Peyer's patch (tissue), 4 donors: ENCODE results near the gene ENO3. TPM values are rescaled to one million over a fixed set of nuclear protein-coding genes. Genes with fewer than 3 reads are reported as not detected.

Source experiments
- DNase-seq, 3 donors: peaks; one replicate each; pipeline ENCODE4 v3.0.0-alpha.2; 2017 to 2019
- H3K27ac ChIP-seq, 4 donors: fragments of 200-600 bp; sonication (generic); one replicate each; pipeline ENCODE4 v1.5.1; 2016 to 2019
- H3K27me3 ChIP-seq, 2 donors: fragments of 200-600 bp; sonication (generic); one replicate each; pipeline ENCODE4 v1.5.1; 2019
- H3K36me3 ChIP-seq, 3 donors: fragments of 200-600 bp; sonication (generic); one replicate each; pipeline ENCODE4 v1.5.1; 2016 to 2019
- H3K4me1 ChIP-seq, 4 donors: fragments of 200-600 bp; sonication (generic); one replicate each; pipeline ENCODE4 v1.5.1; 2016 to 2019
- H3K4me3 ChIP-seq, 4 donors: fragments of 200-600 bp; sonication (generic); 1 replicate in 3 of 4; 2 replicates in 1 of 4; pipeline ENCODE4 v1.5.1; 2016 to 2019; ENCODE audit warnings: mild to moderate bottlenecking in 1 of 4
- H3K9me3 ChIP-seq, 4 donors: fragments of 200-600 bp; sonication (generic); one replicate each; pipeline ENCODE4 v1.5.1; 2016 to 2019; ENCODE audit warnings: mild to moderate bottlenecking in 1 of 4
- CTCF ChIP-seq, 6 experiments: fragments of 450-650 bp in 4 of 6; fragments of 200-600 bp in 2 of 6; sonication (generic) in 1 of 6; IDR thresholded peaks; one replicate each; pipeline ENCODE4 v1.5.1; 2017 to 2019; ENCODE audit warnings: antibody characterized with exemption in 6 of 6, mild to moderate bottlenecking in 3 of 6, moderate library complexity in 1 of 6
- POLR2A ChIP-seq, 2 donors: fragments of 450-650 bp; IDR thresholded peaks; one replicate each; pipeline ENCODE4 v1.5.1; 2017; ENCODE audit warnings: antibody characterized with exemption in 2 of 2, mild to moderate bottlenecking in 2 of 2, moderate library complexity in 2 of 2
- total RNA-seq, 4 donors: library from RNA; depleted of rRNA; stranded (reverse); fragments of >200 nt; gene quantifications; one replicate each; pipeline ENCODE4 v1.1.0, GENCODE V29; 2016

Gene ENO3
- total RNA-seq, 4 donors from 2014 or later: 7.4 to 27.7 (median 20.6) TPM

- Histone ChIP-seq H3K9me3 (no peaks in the 10 kb centered on the region), H3K27me3 (no peaks in the 10 kb centered on the region), H3K4me3 (peak within 1 kb of the TSS; percentile 85 to 99 (median 95)), H3K4me1 (peaks cover 3 to 31% (median 10%) of the 10 kb centered on the region in 4 donors), H3K36me3 (peaks cover 0 to 22% (median 0%) of the 10 kb centered on the region in 3 donors), H3K27ac (peak within 1 kb of the TSS; percentile 76 to 88 (median 87))
- peak; percentile 89 to 97 (median 96) for DNase-seq
- TF ChIP-seq POLR2A (IDR thresholded peaks at IDR 0.05) (peak; percentile 57 to 73), CTCF (IDR thresholded peaks at IDR 0.05) (peak in 5 of 6 experiments; percentile 15 to 54 (median 49))
Measured at GRCh38 chr17:4997302-4998026, 46.5 kb downstream of the ENO3 start, which contains the start of the genes INCA1 and KIF1C. INCA1 (minus strand) TSS chr17:4997522; CDS start chr17:4994437, 3,085 bp downstream. KIF1C (plus strand) TSS chr17:4997950; CDS start chr17:5000247, 2,297 bp downstream.

GRCh38 chr17:4998027-4998731 is 47.3 kb downstream of the ENO3 start:
- Histone ChIP-seq H3K36me3 (peaks cover 0 to 29% (median 0%) of the 10 kb centered on the region in 3 donors), H3K27me3 (no peaks in the 10 kb centered on the region), H3K9me3 (no peaks in the 10 kb centered on the region), H3K27ac (peak overlapping the region; percentile 76 to 88 (median 87)), H3K4me1 (peaks cover 3 to 31% (median 10%) of the 10 kb centered on the region in 4 donors), H3K4me3 (peak overlapping the region; percentile 85 to 99 (median 95))
- peak in 1 of 3 donors; percentile 67 for DNase-seq
- TF ChIP-seq POLR2A (IDR thresholded peaks at IDR 0.05) (no peak), CTCF (IDR thresholded peaks at IDR 0.05) (no peak)

- H3K9me3 ChIP-seq: no peaks in the 10 kb centered on the region
- peak in 2 of 3 donors; percentile 75 for DNase-seq
- TF ChIP-seq CTCF (IDR thresholded peaks at IDR 0.05) (no peak), POLR2A (IDR thresholded peaks at IDR 0.05) (peak in 1 of 2 donors; percentile 12)
- no peaks in the 10 kb centered on the region for H3K27me3 ChIP-seq
- H3K36me3 ChIP-seq: peaks cover 0 to 36% (median 0%) of the 10 kb centered on the region in 3 donors
- peak overlapping the region; percentile 76 to 88 (median 87) for H3K27ac ChIP-seq
- H3K4me1 ChIP-seq: peaks cover 3 to 31% (median 10%) of the 10 kb centered on the region in 4 donors
- H3K4me3 ChIP-seq: peak overlapping the region; percentile 85 to 99 (median 95)
Measured at GRCh38 chr17:4998732-4999429, 48.0 kb downstream of the ENO3 start.

- Histone ChIP-seq H3K4me3 (peak overlapping the region; percentile 85 to 99 (median 95)), H3K36me3 (peaks cover 0 to 43% (median 0%) of the 10 kb centered on the region in 3 donors), H3K27ac (peak overlapping the region in 3 of 4 donors; percentile 76 to 88 (median 88)), H3K9me3 (no peaks in the 10 kb centered on the region), H3K27me3 (no peaks in the 10 kb centered on the region), H3K4me1 (peaks cover 3 to 31% (median 10%) of the 10 kb centered on the region in 4 donors)
- TF ChIP-seq POLR2A (IDR thresholded peaks at IDR 0.05) (no peak), CTCF (IDR thresholded peaks at IDR 0.05) (no peak)
- DNase-seq: no peak
Measured at GRCh38 chr17:4999430-5000093, 48.6 kb downstream of the ENO3 start.
